RWPE1 (cell line): ENCODE data around the gene MAEA.

Experiments
- CTCF ChIA-PET: fragments of 350-600 bp; sonication (Branson Sonifier 250); formaldehyde crosslinking; extraction: SDS; loops from one replicate; lab custom pipeline; 2021; lab: Yijun Ruan, JAX
- POLR2A ChIA-PET: fragments of 400-600 bp; formaldehyde crosslinking; extraction: SDS; loops from one replicate; lab custom pipeline; 2020; ENCODE audit warnings: antibody characterized with exemption; ENCODE audit not compliant: low non-redundant PET; lab: Yijun Ruan, JAX
- DNase-seq: peaks from one replicate; pipeline ENCODE4 v3.0.0; 2012; ENCODE audit warnings: low spot score
- H3K27ac ChIP-seq: fragments of 450-650 bp; 2 replicates; pipeline ENCODE4 v1.5.1; 2017
- TF ChIP-seq, protein P1 (sequence below): fragments of 450-650 bp; conservative IDR thresholded peaks from 2 replicates; pipeline ENCODE4 v1.5.1; 2017; ENCODE audit warnings: low read depth, mild to moderate bottlenecking

Gene MAEA

GRCh38 chr4:1276984-1277383 lies 12.7 kb upstream of the MAEA start:
- CTCF ChIA-PET = no interaction called here
- POLR2A ChIA-PET = no interaction called here
- no peak for DNase-seq
- TF ChIP-seq, protein P1, sequence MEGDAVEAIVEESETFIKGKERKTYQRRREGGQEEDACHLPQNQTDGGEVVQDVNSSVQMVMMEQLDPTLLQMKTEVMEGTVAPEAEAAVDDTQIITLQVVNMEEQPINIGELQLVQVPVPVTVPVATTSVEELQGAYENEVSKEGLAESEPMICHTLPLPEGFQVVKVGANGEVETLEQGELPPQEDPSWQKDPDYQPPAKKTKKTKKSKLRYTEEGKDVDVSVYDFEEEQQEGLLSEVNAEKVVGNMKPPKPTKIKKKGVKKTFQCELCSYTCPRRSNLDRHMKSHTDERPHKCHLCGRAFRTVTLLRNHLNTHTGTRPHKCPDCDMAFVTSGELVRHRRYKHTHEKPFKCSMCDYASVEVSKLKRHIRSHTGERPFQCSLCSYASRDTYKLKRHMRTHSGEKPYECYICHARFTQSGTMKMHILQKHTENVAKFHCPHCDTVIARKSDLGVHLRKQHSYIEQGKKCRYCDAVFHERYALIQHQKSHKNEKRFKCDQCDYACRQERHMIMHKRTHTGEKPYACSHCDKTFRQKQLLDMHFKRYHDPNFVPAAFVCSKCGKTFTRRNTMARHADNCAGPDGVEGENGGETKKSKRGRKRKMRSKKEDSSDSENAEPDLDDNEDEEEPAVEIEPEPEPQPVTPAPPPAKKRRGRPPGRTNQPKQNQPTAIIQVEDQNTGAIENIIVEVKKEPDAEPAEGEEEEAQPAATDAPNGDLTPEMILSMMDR = no peak
- H3K27ac ChIP-seq = no peak overlapping the region

GRCh38 chr4:1277667-1278665 lies 11.7 kb upstream of the MAEA start:
- TF ChIP-seq, protein P1 = no peak
- DNase-seq = no peak
- ChIA-PET CTCF (no interaction called here), POLR2A (no interaction called here)
- H3K27ac ChIP-seq = no peak overlapping the region

DNA sequence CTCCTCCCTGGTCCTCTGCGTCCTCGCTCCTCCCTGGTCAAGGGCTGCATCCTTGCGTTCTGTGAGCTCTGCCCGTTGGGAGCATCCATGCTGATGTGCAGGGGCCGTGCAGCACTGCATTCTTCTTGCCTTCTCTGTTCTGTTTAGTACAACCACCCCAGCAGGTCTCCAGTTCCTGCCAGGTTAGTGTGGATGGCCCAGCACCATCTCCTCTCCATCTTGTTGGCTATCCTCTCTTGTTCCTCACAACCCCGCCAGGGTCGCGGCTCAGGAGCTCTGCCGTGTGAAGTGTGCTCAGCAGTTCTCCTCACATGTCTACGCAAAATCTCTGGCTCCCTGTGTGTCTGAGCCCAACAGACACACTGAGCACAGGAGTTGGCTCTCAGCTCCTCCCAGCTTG lies 10.4 kb upstream of the MAEA start:
- no peak overlapping the region for H3K27ac ChIP-seq
- DNase-seq = no peak
- TF ChIP-seq, protein P1 = no peak
- ChIA-PET CTCF (no interaction called here), POLR2A (no interaction called here)

DNA sequence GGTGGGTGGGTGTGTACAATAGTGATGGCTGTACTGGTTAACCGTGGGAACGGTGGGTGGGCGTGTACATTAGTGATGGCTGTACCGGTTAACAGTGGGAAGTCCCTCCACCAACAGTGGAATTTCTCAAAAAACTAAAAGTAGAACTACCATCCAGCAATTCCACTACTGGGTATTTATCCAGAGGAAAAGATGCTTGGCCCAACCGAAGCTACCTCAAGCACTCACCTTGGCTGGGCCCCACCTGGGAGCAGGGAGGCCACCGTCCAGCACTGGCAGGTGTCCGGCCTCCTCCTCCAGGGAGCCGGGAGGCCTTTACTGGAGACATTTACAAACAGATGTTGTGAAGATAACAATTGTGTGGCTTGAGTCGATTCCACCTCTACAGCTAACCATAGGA lies 6.0 kb upstream of the MAEA start:
- TF ChIP-seq, protein P1 = no peak
- H3K27ac ChIP-seq = no peak overlapping the region
- DNase-seq = no peak
- ChIA-PET POLR2A (no interaction called here), CTCF (interaction anchor here (0.6 kb wide), 1 partner anchor 271 kb away, joined by 3 read pairs; no protein-coding TSS in a partner anchor)

GRCh38 chr4:1285151-1285789 lies 4.4 kb upstream of the MAEA start:
- no peak for DNase-seq
- H3K27ac ChIP-seq = no peak overlapping the region
- ChIA-PET CTCF (no interaction called here), POLR2A (no interaction called here)
- TF ChIP-seq, protein P1 = no peak

- H3K27ac ChIP-seq = no peak overlapping the region
- POLR2A ChIA-PET = no interaction called here
- CTCF ChIA-PET = no interaction called here
- DNase-seq = no peak
- TF ChIP-seq, protein P1 = no peak
These were observed 3.7 kb upstream of the MAEA start for GRCh38 chr4:1285790-1286553.
